Measurements from ENCODE around the gene NDUFB10. TPM values are rescaled to one million over a fixed set of nuclear protein-coding genes. Genes with fewer than 3 reads are reported as not detected.

Gene NDUFB10
- total and polyA plus RNA-seq, 10 of the 15 experiments (the other 5 are each of a cell fraction or from before 2014, with no cell fraction given): 52.2 to 319 (median 130) TPM

DNA sequence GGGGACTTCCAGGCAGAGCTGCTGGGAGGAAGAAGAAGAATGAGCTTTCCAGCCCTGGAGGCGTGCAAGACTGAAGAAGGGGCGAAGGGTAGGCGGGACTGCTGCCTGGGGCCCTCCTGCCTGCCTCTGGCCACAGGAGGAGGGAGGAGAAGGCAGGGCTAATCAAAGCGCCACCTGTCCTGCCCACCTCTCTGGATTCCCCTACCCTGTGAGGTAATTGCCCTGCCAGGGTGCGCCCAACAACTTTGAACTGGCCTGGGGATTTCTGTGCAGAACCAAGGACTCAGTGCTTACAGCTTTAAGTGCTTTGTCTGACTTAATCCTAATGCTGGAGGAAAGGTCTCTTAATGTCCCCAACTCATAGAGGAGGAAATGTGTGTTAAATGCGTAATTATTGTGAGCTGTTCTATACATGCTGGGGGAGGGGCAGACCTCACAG, 22.1 kb downstream of the NDUFB10 start, which contains the start of gene NOXO1:
Gene NOXO1, minus strand, starts transcription at position 72 of the 439 bp plus-strand sequence. CDS start 290 bp downstream, outside the sequence.
- TF ChIP-seq, protein P1, sequence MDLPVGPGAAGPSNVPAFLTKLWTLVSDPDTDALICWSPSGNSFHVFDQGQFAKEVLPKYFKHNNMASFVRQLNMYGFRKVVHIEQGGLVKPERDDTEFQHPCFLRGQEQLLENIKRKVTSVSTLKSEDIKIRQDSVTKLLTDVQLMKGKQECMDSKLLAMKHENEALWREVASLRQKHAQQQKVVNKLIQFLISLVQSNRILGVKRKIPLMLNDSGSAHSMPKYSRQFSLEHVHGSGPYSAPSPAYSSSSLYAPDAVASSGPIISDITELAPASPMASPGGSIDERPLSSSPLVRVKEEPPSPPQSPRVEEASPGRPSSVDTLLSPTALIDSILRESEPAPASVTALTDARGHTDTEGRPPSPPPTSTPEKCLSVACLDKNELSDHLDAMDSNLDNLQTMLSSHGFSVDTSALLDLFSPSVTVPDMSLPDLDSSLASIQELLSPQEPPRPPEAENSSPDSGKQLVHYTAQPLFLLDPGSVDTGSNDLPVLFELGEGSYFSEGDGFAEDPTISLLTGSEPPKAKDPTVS (IDR thresholded peaks at IDR 0.05; ENCODE audit: low read depth, low read length): no peak
- peak; percentile 75 for TF ChIP-seq ATF7 (IDR thresholded peaks at IDR 0.05; ENCODE audit: low read depth)
- TF ChIP-seq MTA3 (IDR thresholded peaks at IDR 0.05; ENCODE audit: borderline replicate concordance, low read length): peak; percentile 70; the same call in 1 of the 2 replicates
- peak in 1 of 2 experiments; percentile 8; a peak in 1 of 4 replicates for TF ChIP-seq BHLHE40 (IDR thresholded peaks at IDR 0.05; ENCODE audit: borderline replicate concordance in 1 of 2, low read depth in 2 of 2, low read length in 1 of 2)
- 0 out of 2 replicates have a peak, but pooled peaks have one; percentile 25 for TF ChIP-seq TCF12 (IDR thresholded peaks at IDR 0.05; ENCODE audit: low read depth, low read length)
- TF ChIP-seq IKZF1 (conservative IDR thresholded peaks at IDR 0.05): 0 out of 2 replicates have a peak, but pooled peaks have one; percentile 30
- 0 out of 2 replicates have a peak, but pooled peaks have one; percentile 50 for TF ChIP-seq NBN (IDR thresholded peaks at IDR 0.05)
- TF ChIP-seq GATAD2B (conservative IDR thresholded peaks at IDR 0.05; ENCODE audit: low read depth): peak; percentile 51; the same call in 1 of the 2 replicates
- 0 out of 4 replicates have a peak, but pooled peaks of 1 of the 2 experiments have one; percentile 9 for TF ChIP-seq IKZF2 (IDR thresholded peaks at IDR 0.05)
- no peak for TF ChIP-seq SIX5 (IDR thresholded peaks at IDR 0.05; ENCODE audit: low read depth, low read length, severe bottlenecking)
- peaks cover 5 to 21% of the 10 kb centered on the region in 2 experiments; a peak in 3 of 4 replicates for H3K36me3 ChIP-seq (ENCODE audit: control insufficient read depth in 2 of 2, insufficient read depth in 2 of 2, low read length in 1 of 2)
- H3K27ac ChIP-seq (ENCODE audit: control insufficient read depth, insufficient read depth): no peak within 1 kb of the TSS
- ChIA-PET POLR2A (interaction anchor here (1.5 to 4.7 kb wide), 6 partner anchors 10 to 38 kb away, joined by 4 to 25 read pairs (median 12); partner anchors contain the start of genes MSRB1, NDUFB10, RPS2 and TBL3), SMC1A (ENCODE audit: uncharacterized antibody, unreplicated experiment) (interaction anchor here (1.2 to 1.7 kb wide), 3 partner anchors 16 to 27 kb away, joined by 3 to 7 read pairs (median 5); partner anchors contain the start of gene RPS2), CTCF (interaction anchor here (0.6 to 1.8 kb wide), 7 partner anchors 10 to 173 kb away, joined by 3 to 6 read pairs (median 5); partner anchors contain the start of gene RNF151), RAD21 (ENCODE audit: unreplicated experiment) (interaction anchor here (1.0 to 2.6 kb wide), 6 partner anchors 10 to 159 kb away, joined by 3 to 12 read pairs (median 6); partner anchors contain the start of genes RPS2 and TBL3)
- H2AFZ ChIP-seq (ENCODE audit: control insufficient read depth, low read depth, low read length): no peak within 1 kb of the TSS
- in situ Hi-C loops (cut with MboI) (no loop called here), intact Hi-C loops (cut with micrococcal nuclease; ENCODE audit: unreplicated experiment) (no loop called here)
- H3K9me3 ChIP-seq (replicated peaks; ENCODE audit: control insufficient read depth, insufficient read depth, low read length): no peaks in the 10 kb centered on the region
- H3K79me2 ChIP-seq (ENCODE audit: control insufficient read depth, insufficient read depth, low read length): no peaks in the 10 kb centered on the region; the same call in none of the 2 replicates
- no peak within 1 kb of the TSS for H3K9ac ChIP-seq (ENCODE audit: control insufficient read depth, insufficient read depth, low read length)
- BruUV-seq (replicated peaks): no TSS peak
- 0% methylated on average over 6 of the region's 6 CpGs for WGBS (ENCODE audit: insufficient coverage, insufficient replicate concordance, low lambda C conversion rate, missing lambda C conversion rate)
- no peaks in the 10 kb centered on the region for H4K20me1 ChIP-seq (ENCODE audit: control insufficient read depth, insufficient read depth)
- no peak within 1 kb of the TSS for H3K4me2 ChIP-seq (ENCODE audit: control insufficient read depth, insufficient read depth)
- H3K27me3 ChIP-seq (replicated peaks in 1 of 2; ENCODE audit: control insufficient read depth in 2 of 2, insufficient read depth in 2 of 2, low read length in 1 of 2): 0 out of 4 replicates have a peak, but pooled peaks cover 0 to 5% of the 10 kb centered on the region in 2 experiments
- FAIRE-seq (no peak), ATAC-seq (peak; percentile 66), DNase-seq (ENCODE audit: low read depth, low spot score) (no peak)
- no peak within 1 kb of the TSS for H3K4me3 ChIP-seq
- peaks cover 28% of the 10 kb centered on the region for H3K4me1 ChIP-seq (ENCODE audit: control insufficient read depth, insufficient read depth, low read length)

Measured in GM12878 (cell line).